A673 (cell line): ENCODE results near the gene ARSB. TPM values are rescaled to one million over a fixed set of nuclear protein-coding genes. Genes with fewer than 3 reads are reported as not detected.

ENCODE experiments used
- BruUV-seq: library from RNA; stranded (reverse); fragments of 400-500 nt; replicated peaks from 2 replicates; lab custom pipeline; 2021; lab: Mats Ljungman, UMichigan
- CTCF ChIA-PET: fragments of 300-600 bp; sonication (Branson Sonifier 250); formaldehyde crosslinking; loops from one replicate; lab custom pipeline; 2022; ENCODE audit warnings: antibody characterized with exemption; lab: Charles Lee
- POLR2A ChIA-PET: fragments of 300-600 bp; sonication (Branson Sonifier 250); formaldehyde crosslinking; loops from one replicate; lab custom pipeline; 2022; ENCODE audit warnings: antibody characterized with exemption; ENCODE audit not compliant: low non-redundant PET; lab: Charles Lee
- DNase-seq: peaks from one replicate; pipeline ENCODE4 v3.0.0-alpha.2; 2015; ENCODE audit warnings: low spot score
- H3K27ac ChIP-seq: fragments of 200-600 bp; sonication (generic); 2 replicates; pipeline ENCODE4 v1.5.1; 2016; ENCODE audit warnings: mixed run types, low read depth, mild to moderate bottlenecking, mixed read lengths, antibody characterized with exemption, low read length; ENCODE audit not compliant: poor library complexity, severe bottlenecking
- H3K27me3 ChIP-seq: fragments of 200-600 bp; sonication (generic); replicated peaks from 2 replicates; pipeline ENCODE4 v1.6.1; 2017; ENCODE audit warnings: mixed run types, low read depth, mild to moderate bottlenecking, mixed read lengths, antibody characterized with exemption, low read length; ENCODE audit not compliant: insufficient read depth, poor library complexity
- H3K36me3 ChIP-seq: fragments of 200-600 bp; sonication (generic); 2 replicates; pipeline ENCODE4 v1.6.1; 2016; ENCODE audit warnings: mixed run types, mild to moderate bottlenecking, mixed read lengths, antibody characterized with exemption, low read length; ENCODE audit not compliant: insufficient read depth, poor library complexity, severe bottlenecking
- H3K4me1 ChIP-seq: fragments of 200-600 bp; sonication (generic); 2 replicates; pipeline ENCODE4 v1.6.1; 2017; ENCODE audit warnings: mixed run types, mild to moderate bottlenecking, mixed read lengths, antibody characterized with exemption, low read length; ENCODE audit not compliant: insufficient read depth, poor library complexity, severe bottlenecking
- H3K4me3 ChIP-seq: fragments of 200-600 bp; sonication (generic); 2 replicates; pipeline ENCODE4 v1.5.1; 2016; ENCODE audit warnings: low read depth, mixed run types, mild to moderate bottlenecking, mixed read lengths, low read length; ENCODE audit not compliant: poor library complexity, severe bottlenecking
- H3K9me3 ChIP-seq: fragments of 200-600 bp; sonication (generic); 2 replicates; pipeline ENCODE4 v1.6.1; 2016; ENCODE audit warnings: mixed run types, low read depth, mild to moderate bottlenecking, mixed read lengths, antibody characterized with exemption, low read length; ENCODE audit not compliant: poor library complexity, severe bottlenecking
- CTCF ChIP-seq: fragments of 300-800, 200-600 bp; sonication (generic); conservative IDR thresholded peaks from 2 replicates; pipeline ENCODE4 v1.5.1; 2017; ENCODE audit warnings: low read depth, mild to moderate bottlenecking, antibody characterized with exemption, low read length, moderate library complexity, mixed read lengths
- EZH2 ChIP-seq: fragments of 200-600 bp; sonication (generic); IDR thresholded peaks from 2 replicates; pipeline ENCODE4 v1.6.1; 2017; ENCODE audit warnings: borderline replicate concordance, low read depth, mild to moderate bottlenecking, mixed read lengths, antibody characterized with exemption, low read length; ENCODE audit not compliant: poor library complexity, severe bottlenecking
- intact Hi-C: fragments of 100-400 bp; cut with micrococcal nuclease; formaldehyde crosslinking; loops from one replicate; pipeline ENCODE4 v1.10.0; 2022; ENCODE audit not compliant: unreplicated experiment
- total RNA-seq: library from RNA; stranded (reverse); gene quantifications from 2 replicates; pipeline ENCODE4 v1.2.3, GENCODE V29; 2021

The ARSB gene
- total RNA-seq, 1 experiment from 2014 or later = 16.8 TPM

GRCh38 chr5:78798673-78799029 is 186.5 kb downstream of the ARSB start:
- BruUV-seq = no TSS peak
- DNase-seq = no peak
- ChIA-PET POLR2A (no interaction called here), CTCF (no interaction called here)
- Histone ChIP-seq H3K9me3 (no peaks in the 10 kb centered on the region), H3K27me3 (no peaks in the 10 kb centered on the region), H3K4me3 (no peak overlapping the region), H3K36me3 (no peaks in the 10 kb centered on the region), H3K4me1 (no peaks in the 10 kb centered on the region), H3K27ac (no peak overlapping the region)
- TF ChIP-seq CTCF (no peak), EZH2 (no peak)
- intact Hi-C loops = no loop called here

- Histone ChIP-seq H3K9me3 (no peaks in the 10 kb centered on the region), H3K36me3 (no peaks in the 10 kb centered on the region), H3K4me3 (no peak overlapping the region), H3K27ac (no peak overlapping the region), H3K27me3 (no peaks in the 10 kb centered on the region), H3K4me1 (no peaks in the 10 kb centered on the region)
- no TSS peak for BruUV-seq
- TF ChIP-seq CTCF = no peak
- TF ChIP-seq EZH2 = no peak
- DNase-seq = no peak
- POLR2A ChIA-PET = interaction anchor here (0.5 kb wide), 1 partner anchor 65 kb away, joined by 3 read pairs; no protein-coding TSS in a partner anchor
- CTCF ChIA-PET = no interaction called here
- intact Hi-C loops = no loop called here
Observed at GRCh38 chr5:78797936-78798672, 187.0 kb downstream of the ARSB start.

GRCh38 chr5:78795757-78796156 is 189.4 kb downstream of the ARSB start:
- Histone ChIP-seq H3K27ac (no peak overlapping the region), H3K4me3 (no peak overlapping the region), H3K9me3 (no peaks in the 10 kb centered on the region), H3K27me3 (no peaks in the 10 kb centered on the region), H3K36me3 (no peaks in the 10 kb centered on the region), H3K4me1 (no peaks in the 10 kb centered on the region)
- TF ChIP-seq EZH2 = no peak
- TF ChIP-seq CTCF = no peak
- intact Hi-C loops = no loop called here
- BruUV-seq = no TSS peak
- ChIA-PET POLR2A (no interaction called here), CTCF (no interaction called here)
- no peak for DNase-seq
